ENCODE data around the gene FURIN. TPM values are rescaled to one million over a fixed set of nuclear protein-coding genes. Genes with fewer than 3 reads are reported as not detected.

Gene FURIN
- total and polyA plus RNA-seq, 9 of the 15 experiments (the other 6 are each of a cell fraction or from before 2014, with no cell fraction given), result 0.92 to 99.9 (median 34.8) TPM

GRCh38 chr15:90864507-90864906 lies 3.9 kb upstream of the FURIN start (continued):
- TF ChIP-seq, protein P1, sequence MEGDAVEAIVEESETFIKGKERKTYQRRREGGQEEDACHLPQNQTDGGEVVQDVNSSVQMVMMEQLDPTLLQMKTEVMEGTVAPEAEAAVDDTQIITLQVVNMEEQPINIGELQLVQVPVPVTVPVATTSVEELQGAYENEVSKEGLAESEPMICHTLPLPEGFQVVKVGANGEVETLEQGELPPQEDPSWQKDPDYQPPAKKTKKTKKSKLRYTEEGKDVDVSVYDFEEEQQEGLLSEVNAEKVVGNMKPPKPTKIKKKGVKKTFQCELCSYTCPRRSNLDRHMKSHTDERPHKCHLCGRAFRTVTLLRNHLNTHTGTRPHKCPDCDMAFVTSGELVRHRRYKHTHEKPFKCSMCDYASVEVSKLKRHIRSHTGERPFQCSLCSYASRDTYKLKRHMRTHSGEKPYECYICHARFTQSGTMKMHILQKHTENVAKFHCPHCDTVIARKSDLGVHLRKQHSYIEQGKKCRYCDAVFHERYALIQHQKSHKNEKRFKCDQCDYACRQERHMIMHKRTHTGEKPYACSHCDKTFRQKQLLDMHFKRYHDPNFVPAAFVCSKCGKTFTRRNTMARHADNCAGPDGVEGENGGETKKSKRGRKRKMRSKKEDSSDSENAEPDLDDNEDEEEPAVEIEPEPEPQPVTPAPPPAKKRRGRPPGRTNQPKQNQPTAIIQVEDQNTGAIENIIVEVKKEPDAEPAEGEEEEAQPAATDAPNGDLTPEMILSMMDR (IDR thresholded peaks at IDR 0.05 in 2 of 3, conservative IDR thresholded peaks at IDR 0.05 in 1 of 3; ENCODE audit: insufficient read depth in 2 of 3, low read depth in 1 of 3, low read length in 3 of 3), result 0 out of 6 replicates have a peak, but pooled peaks of 1 of the 3 experiments have one; percentile 17
- TF ChIP-seq MED1 (CRISPR knock-in tag; IDR thresholded peaks at IDR 0.05; ENCODE audit: borderline replicate concordance) (no peak), ZC3H4 (CRISPR knock-in tag; IDR thresholded peaks at IDR 0.05; ENCODE audit: borderline replicate concordance) (no peak), DPF2 (IDR thresholded peaks at IDR 0.05) (0 out of 2 replicates have a peak, but pooled peaks have one; percentile 22), STAT6 (CRISPR knock-in tag; IDR thresholded peaks at IDR 0.05) (no peak), CBX2 (IDR thresholded peaks at IDR 0.05; ENCODE audit: insufficient read depth, low read length, poor library complexity, severe bottlenecking) (no peak), PTRF (tag; IDR thresholded peaks at IDR 0.05) (no peak), DACH1 (IDR thresholded peaks at IDR 0.05; ENCODE audit: partially characterized antibody) (no peak), NFATC3 (IDR thresholded peaks at IDR 0.05) (no peak), RHOXF2B (CRISPR knock-in tag; conservative IDR thresholded peaks at IDR 0.05) (no peak), MAFF (IDR thresholded peaks at IDR 0.05; ENCODE audit: low read length) (no peak), NRF1 (conservative IDR thresholded peaks at IDR 0.05 in 1 of 2, IDR thresholded peaks at IDR 0.05 in 1 of 2) (peak; percentile 74 to 78), NR2F6 (CRISPR knock-in tag; IDR thresholded peaks at IDR 0.05) (no peak)
- TF ChIP-seq, protein P2, sequence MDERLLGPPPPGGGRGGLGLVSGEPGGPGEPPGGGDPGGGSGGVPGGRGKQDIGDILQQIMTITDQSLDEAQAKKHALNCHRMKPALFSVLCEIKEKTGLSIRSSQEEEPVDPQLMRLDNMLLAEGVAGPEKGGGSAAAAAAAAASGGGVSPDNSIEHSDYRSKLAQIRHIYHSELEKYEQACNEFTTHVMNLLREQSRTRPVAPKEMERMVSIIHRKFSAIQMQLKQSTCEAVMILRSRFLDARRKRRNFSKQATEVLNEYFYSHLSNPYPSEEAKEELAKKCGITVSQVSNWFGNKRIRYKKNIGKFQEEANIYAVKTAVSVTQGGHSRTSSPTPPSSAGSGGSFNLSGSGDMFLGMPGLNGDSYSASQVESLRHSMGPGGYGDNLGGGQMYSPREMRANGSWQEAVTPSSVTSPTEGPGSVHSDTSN (CRISPR knock-in tag; IDR thresholded peaks at IDR 0.05; ENCODE audit: low read depth), result no peak
- TF ChIP-seq, protein P2 (tag; conservative IDR thresholded peaks at IDR 0.05; ENCODE audit: low read depth), result no peak

All from K562 (cell line).